Smooth muscle cell (in vitro differentiated cells): ENCODE measurements around the gene RGPD5. TPM values are rescaled to one million over a fixed set of nuclear protein-coding genes. Genes with fewer than 3 reads are reported as not detected.
"Not testable (repeated sequence)": the region's sequence is repeated elsewhere in the genome, so short reads cannot be mapped to it uniquely, and the experiment has no call there.

ENCODE experiments used
- DNase-seq: peaks from one replicate; lab custom pipeline; 2025; ENCODE audit not compliant: unreplicated experiment; lab: John Stamatoyannopoulos, UW
- H2AFZ ChIP-seq: fragments of 200-600 bp; sonication (generic); 2 replicates; pipeline ENCODE4 v1.6.0; 2016; ENCODE audit warnings: antibody characterized with exemption, low read depth, mild to moderate bottlenecking
- H3F3A ChIP-seq: fragments of 200-600 bp; sonication (generic); 2 replicates; pipeline ENCODE4 v1.6.0; 2017; ENCODE audit warnings: antibody characterized with exemption, low read depth
- H3K27ac ChIP-seq: fragments of 200-600 bp; sonication (generic); 2 replicates; pipeline ENCODE4 v1.5.1; 2016; ENCODE audit warnings: low read depth, mild to moderate bottlenecking
- H3K27me3 ChIP-seq: fragments of 200-600 bp; sonication (generic); 2 replicates; pipeline ENCODE4 v1.6.1; 2016; ENCODE audit warnings: low read depth, mild to moderate bottlenecking
- H3K36me3 ChIP-seq: fragments of 200-600 bp; sonication (generic); 2 replicates; pipeline ENCODE4 v1.5.1; 2016; ENCODE audit warnings: low read depth
- H3K4me1 ChIP-seq: fragments of 200-600 bp; sonication (generic); 2 replicates; pipeline ENCODE4 v1.5.1; 2016; ENCODE audit warnings: low read depth
- H3K4me2 ChIP-seq: fragments of 200-600 bp; sonication (generic); 2 replicates; pipeline ENCODE4 v1.6.0; 2016; ENCODE audit warnings: mild to moderate bottlenecking
- H3K4me3 ChIP-seq: fragments of 200-600 bp; sonication (generic); 2 replicates; pipeline ENCODE4 v1.5.1; 2016; ENCODE audit warnings: mild to moderate bottlenecking
- H3K79me2 ChIP-seq: fragments of 200-600 bp; sonication (generic); 2 replicates; pipeline ENCODE4 v1.6.0; 2016; ENCODE audit warnings: low read depth, mild to moderate bottlenecking
- H3K9ac ChIP-seq: fragments of 200-600 bp; sonication (generic); 2 replicates; pipeline ENCODE4 v1.6.0; 2016; ENCODE audit warnings: low read depth
- H3K9me3 ChIP-seq: fragments of 200-600 bp; sonication (generic); replicated peaks from 2 replicates; pipeline ENCODE4 v1.5.1; 2016; ENCODE audit warnings: low read depth
- H4K20me1 ChIP-seq: fragments of 200-600 bp; sonication (generic); 2 replicates; pipeline ENCODE4 v1.6.0; 2016; ENCODE audit warnings: low read depth
- WGBS: methylation state at CpG from one replicate; pipeline ENCODE4 v1.1.7; 2016; ENCODE audit warnings: low lambda C conversion rate; 5-methylcytosine and 5-hydroxymethylcytosine counted together
- polyA plus RNA-seq: library from polyadenylated mRNA; unstranded; fragments of >200 nt; fragmentation: Nextera tagmentation; extraction: Ambion mirVana; gene quantifications from 2 replicates; pipeline ENCODE4 v1.2.1, GENCODE V29; 2016
- total RNA-seq: library from RNA; depleted of rRNA; stranded (reverse); fragments of >200 nt; gene quantifications from 2 replicates; pipeline ENCODE4 v1.2.3, GENCODE V29; 2014

The RGPD5 gene
- 20.5 and 21.8 TPM in 2 replicates for total RNA-seq
- polyA plus RNA-seq, result 7.5 and 8.4 TPM in 2 replicates

DNA sequence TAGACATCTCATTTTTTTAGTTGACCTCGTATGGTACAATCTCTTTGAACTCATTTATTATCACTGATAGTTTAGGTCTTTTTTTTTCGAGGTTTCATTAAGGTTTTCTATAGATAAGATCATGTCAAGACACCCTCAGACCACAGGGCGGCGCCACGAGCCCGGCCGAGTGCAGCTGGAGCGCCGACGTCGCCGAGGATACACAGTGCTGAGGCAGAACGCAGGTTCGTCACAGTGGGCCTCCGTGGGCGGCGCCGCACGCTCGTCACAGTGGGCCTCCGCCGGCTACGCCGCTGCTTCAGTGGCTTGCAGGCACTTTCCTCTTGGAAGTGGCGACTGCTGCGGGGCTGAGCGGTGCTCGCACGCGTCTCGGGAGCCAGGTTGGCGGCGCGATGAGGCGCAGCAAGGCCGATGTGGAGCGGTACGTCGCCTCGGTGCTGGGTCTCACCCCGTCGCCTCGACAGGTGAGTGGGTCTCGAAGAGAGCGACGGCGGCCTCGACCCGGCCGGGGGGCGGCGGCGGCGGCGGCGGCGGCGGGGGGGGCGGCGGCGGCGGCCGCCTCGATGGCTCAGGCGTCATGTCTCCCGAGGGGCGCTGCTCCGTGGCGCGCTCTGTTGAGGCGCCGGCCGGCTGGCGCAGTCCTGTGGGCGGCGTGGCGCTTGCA lies at the start of gene RGPD5:
Gene RGPD5, plus strand, starts transcription at position 232 of the 664 bp plus-strand sequence. Its CDS starts 161 bp downstream, at position 393.
- not testable (repeated sequence) for H3K79me2 ChIP-seq, H3K4me2 ChIP-seq, H3K4me3 ChIP-seq, H3K27me3 ChIP-seq, DNase-seq, H3F3A ChIP-seq, H3K9ac ChIP-seq, H4K20me1 ChIP-seq, H3K9me3 ChIP-seq, H3K36me3 ChIP-seq, H2AFZ ChIP-seq, H3K27ac ChIP-seq, H3K4me1 ChIP-seq
- WGBS, result 0% methylated on average over 1 of the region's 77 CpGs

DNA sequence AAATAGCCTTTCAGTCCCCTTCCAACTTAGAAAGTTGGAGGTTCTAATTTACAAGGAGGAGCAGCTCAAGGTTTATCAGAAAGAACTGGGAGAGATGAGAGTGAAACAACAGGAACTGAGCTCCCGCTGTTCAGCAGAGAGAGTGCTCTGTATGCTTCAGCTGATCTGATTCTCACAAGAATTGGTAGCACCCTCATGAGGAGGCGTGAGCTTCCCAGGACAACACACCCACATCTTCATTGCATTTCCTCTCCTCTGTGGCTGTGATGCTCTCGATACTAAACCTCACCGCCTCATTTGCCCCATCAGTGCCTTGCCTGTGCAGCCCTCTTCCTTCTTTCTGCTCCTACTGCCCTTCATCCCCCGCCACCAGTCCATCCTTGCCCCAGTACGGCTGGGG lies 42.5 kb upstream of the RGPD5 start:
- DNase-seq, H3K27ac ChIP-seq, H3K36me3 ChIP-seq, H3K27me3 ChIP-seq, H3F3A ChIP-seq, H3K4me2 ChIP-seq, H4K20me1 ChIP-seq, H3K9ac ChIP-seq, H3K9me3 ChIP-seq, H3K79me2 ChIP-seq, H3K4me3 ChIP-seq, H2AFZ ChIP-seq, H3K4me1 ChIP-seq: not testable (repeated sequence)
- WGBS, result no CpG with 5 or more reads among the region's 6 CpGs

DNA sequence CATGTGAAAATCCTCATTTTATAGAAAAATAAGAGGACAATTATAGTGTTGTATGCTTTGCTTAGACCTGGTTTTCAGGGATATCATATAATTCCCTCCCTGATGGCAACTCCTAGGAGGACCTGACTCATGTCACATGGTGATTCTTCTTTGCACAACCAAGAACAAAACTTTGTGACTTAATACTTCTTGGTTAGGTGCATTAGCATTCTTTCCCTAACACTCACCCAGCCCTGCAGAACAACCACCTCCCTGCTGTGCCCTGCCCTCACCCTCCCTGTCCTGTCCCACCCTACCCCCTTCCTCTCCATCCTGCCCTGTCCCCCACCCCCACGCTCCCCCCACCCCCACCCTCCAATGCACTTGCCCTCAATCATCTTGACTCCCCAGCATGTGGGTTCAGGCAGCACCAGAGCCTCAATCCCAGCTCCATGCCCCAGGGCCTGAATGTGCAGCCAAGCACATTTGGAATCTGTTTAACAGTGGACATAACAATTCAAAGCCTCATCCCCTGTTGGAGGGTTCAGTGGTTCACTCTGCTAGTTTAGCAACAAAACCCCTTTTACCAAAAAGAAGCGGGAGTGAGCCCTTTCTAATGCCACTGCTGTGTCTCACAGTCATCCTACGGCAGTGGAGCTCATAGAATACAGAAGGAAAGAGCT lies 36.8 kb upstream of the RGPD5 start:
- H3K79me2 ChIP-seq, H3K36me3 ChIP-seq, H4K20me1 ChIP-seq, H3K9ac ChIP-seq, H3K4me2 ChIP-seq, H3K4me3 ChIP-seq, H3K27ac ChIP-seq, H3K4me1 ChIP-seq, H3K9me3 ChIP-seq, DNase-seq, H3F3A ChIP-seq, H3K27me3 ChIP-seq, H2AFZ ChIP-seq: not testable (repeated sequence)
- no CpG with 5 or more reads among the region's 3 CpGs for WGBS

DNA sequence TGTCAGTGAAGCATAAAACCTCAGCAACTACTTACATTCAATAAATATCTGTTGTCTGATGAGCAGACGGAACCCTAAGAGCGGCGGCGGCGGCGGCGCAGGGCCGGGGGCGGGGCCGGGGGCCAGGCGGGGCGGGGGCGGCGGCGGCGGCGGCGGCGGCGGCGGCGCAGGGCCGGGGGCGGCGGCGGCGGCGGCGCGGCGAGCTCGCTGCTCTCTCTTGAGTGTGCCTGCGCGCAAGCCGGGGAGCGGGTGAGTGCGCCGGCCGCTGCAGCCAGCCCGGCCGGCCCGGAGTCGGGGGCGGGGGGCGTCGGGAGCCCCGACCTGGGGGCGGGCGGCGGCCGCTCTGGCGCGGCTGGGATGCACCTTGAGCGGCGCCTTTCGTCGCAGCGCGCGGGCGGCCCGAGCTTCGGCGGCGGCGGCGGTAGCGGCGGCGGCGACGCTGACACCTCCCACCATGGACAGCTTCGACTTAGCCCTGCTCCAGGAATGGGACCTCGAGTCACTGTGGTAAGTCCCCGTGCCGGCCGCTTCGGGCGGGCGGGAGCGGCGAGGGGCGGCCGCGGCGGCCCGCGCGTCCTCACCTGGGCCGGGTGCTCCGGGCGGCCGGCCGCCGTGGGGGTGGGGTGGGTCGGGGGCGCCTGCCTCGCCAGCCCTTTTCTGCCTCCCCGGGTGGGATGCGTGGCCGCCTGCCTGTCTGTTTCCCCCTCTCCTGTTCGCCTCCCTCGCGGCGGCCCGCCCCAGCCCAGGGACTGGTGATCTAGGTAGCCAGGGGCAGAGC lies 33.7 kb upstream of the RGPD5 start:
- no CpG with 5 or more reads among the region's 106 CpGs for WGBS
- H3K4me1 ChIP-seq, H3K4me3 ChIP-seq, H3F3A ChIP-seq, H3K4me2 ChIP-seq, H3K27me3 ChIP-seq, H3K9ac ChIP-seq, DNase-seq, H2AFZ ChIP-seq, H3K79me2 ChIP-seq, H3K27ac ChIP-seq, H3K36me3 ChIP-seq, H3K9me3 ChIP-seq, H4K20me1 ChIP-seq: not testable (repeated sequence)

DNA sequence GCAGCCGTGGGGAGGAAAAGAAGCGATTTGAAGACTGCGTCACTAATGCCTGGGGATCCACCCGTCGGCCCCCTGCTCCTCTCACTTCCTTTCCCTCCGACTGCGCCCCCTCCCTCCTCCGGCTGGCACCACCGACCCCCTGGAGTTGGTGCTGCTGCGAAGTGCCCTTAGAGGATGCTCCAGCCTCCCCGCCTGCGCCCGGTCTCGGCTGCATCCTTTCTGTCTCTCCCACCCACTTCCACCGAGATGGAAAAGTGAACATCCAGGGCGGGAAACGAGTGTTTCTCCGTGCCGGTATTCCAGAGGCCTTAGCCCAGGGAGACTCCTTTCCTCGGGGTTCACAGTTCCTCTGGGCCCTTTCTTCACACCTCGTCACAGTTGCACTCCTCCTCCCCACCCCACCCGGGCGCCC lies 33.1 kb upstream of the RGPD5 start:
- H4K20me1 ChIP-seq, H3K4me1 ChIP-seq, H2AFZ ChIP-seq, H3K27me3 ChIP-seq, H3K27ac ChIP-seq, H3K9ac ChIP-seq, H3F3A ChIP-seq, DNase-seq, H3K9me3 ChIP-seq, H3K4me2 ChIP-seq, H3K36me3 ChIP-seq, H3K79me2 ChIP-seq, H3K4me3 ChIP-seq: not testable (repeated sequence)
- WGBS, result 0% methylated on average over 1 of the region's 23 CpGs

DNA sequence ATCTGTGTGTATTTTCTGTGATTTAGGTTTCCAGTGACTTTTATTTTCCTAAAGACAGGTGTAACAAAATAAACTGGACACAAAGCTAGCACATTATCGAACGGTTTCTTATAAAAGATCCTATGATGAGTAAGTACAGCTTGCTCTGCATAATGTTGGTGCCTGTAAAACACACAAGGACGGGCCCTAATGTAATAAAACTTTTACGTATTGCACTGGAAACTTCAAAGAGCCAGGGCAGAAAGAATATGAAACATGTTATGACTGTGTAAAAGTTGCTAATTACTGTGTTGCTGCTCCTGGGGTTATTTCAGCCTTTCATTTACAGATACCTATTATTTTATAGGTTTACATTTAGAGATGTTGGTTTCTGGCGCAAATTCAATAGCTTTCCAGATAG lies 32.1 kb upstream of the RGPD5 start:
- not testable (repeated sequence) for H3K27ac ChIP-seq, H3K27me3 ChIP-seq, H4K20me1 ChIP-seq, H3F3A ChIP-seq, H3K36me3 ChIP-seq, H3K9me3 ChIP-seq, H3K9ac ChIP-seq, H3K4me3 ChIP-seq, H3K4me1 ChIP-seq, H2AFZ ChIP-seq, DNase-seq, H3K79me2 ChIP-seq, H3K4me2 ChIP-seq
- 100% methylated on average over 1 of the region's 5 CpGs for WGBS

DNA sequence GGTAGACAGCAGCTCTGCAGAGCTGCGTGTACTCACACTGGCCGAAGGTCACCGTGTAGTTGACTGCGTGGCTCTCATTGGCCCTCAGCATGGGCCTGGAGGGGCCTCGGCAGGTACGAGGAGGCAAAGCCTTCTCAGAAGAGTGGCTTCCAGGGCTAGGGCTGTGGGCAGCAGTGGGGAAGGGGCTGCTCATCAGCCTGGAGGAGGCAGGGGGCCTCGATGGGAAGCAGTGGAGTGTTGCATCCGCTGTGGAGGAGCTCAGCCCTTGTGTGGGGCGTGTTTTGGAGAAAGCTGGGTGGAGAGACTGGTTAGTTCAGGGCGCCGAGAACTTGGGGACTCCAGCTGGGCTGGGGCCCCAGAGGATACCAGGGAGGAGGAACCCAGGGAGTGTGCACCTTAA lies 28.0 kb upstream of the RGPD5 start:
- H3K36me3 ChIP-seq, DNase-seq, H3K79me2 ChIP-seq, H3K4me3 ChIP-seq, H3K27me3 ChIP-seq, H3K27ac ChIP-seq, H3K9me3 ChIP-seq, H3K9ac ChIP-seq, H3K4me1 ChIP-seq, H3K4me2 ChIP-seq, H3F3A ChIP-seq, H4K20me1 ChIP-seq, H2AFZ ChIP-seq: not testable (repeated sequence)
- 100% methylated on average over 1 of the region's 11 CpGs for WGBS

DNA sequence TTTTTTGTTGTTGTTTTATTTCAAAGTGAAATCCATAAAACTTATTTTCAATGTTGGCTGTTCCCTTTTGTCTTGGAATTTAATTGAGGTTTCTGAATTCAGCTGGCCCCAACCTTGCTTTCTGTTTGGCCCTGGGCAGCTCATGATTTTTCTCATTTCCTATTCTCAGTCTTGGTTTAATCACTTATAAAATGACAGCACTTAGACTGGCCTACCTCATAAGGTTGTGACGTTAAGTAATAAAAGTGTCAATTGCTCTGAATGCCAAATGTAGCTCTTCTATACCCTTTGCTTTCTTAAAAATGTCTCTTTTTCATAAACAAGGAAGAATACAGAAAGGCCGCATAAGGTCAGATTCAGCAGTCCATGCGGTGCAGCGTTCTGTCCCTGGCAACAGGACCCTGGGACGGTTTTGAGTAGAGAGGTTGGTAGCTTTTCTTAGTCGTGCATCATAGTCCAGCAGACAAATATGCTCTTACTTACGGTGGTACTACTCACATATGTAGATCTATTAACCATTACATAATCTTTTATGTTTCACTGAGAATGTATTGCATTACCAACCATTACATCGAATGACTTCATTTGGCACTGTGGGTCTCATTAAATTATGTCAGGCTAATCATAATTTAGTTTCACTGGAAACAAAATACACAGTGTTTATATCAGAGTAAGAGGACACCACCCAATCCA lies 27.1 kb upstream of the RGPD5 start:
- not testable (repeated sequence) for H3K27me3 ChIP-seq, H4K20me1 ChIP-seq, H3K4me1 ChIP-seq, H3K79me2 ChIP-seq, H3K9me3 ChIP-seq, H2AFZ ChIP-seq, DNase-seq, H3K36me3 ChIP-seq, H3K4me3 ChIP-seq, H3F3A ChIP-seq, H3K4me2 ChIP-seq, H3K27ac ChIP-seq, H3K9ac ChIP-seq
- WGBS, result 92% methylated on average over 6 of the region's 8 CpGs
